Measurements from ENCODE around the gene STRBP. TPM values are rescaled to one million over a fixed set of nuclear protein-coding genes. Genes with fewer than 3 reads are reported as not detected.

Gene STRBP
- total RNA-seq, 2 donors from 2014 or later: 25.5 to 28.7 TPM

DNA sequence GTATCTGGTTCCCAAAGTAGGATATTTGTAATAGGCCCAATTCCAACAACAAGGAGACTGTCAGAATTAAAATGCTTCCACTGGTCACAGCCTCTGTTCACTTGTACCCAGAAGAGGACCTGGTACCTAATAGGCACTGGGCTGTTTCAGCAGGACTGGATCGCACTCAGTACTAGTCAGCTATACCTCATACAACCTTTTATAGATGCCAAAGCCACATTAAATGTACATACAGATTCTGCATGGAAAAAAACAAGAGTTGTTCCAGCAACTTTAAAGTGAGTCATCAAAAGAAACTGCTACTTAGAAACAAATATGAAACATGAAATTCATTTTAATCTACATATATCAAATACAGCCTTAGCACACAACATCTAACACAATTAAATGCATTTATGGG lies 147.4 kb downstream of the STRBP start:
- Mint-ChIP-seq H3K36me3 (ENCODE audit: insufficient read depth in 2 of 2) (no peaks in the 10 kb centered on the region), H3K4me1 (ENCODE audit: low read depth) (no peaks in the 10 kb centered on the region), H3K9me3 (no peaks in the 10 kb centered on the region), H3K27ac (no peak overlapping the region), H3K4me3 (no peak overlapping the region), H3K27me3 (ENCODE audit: low read depth) (no peaks in the 10 kb centered on the region)
- DNase-seq: no peak
- peak in 1 of 2 donors; percentile 47 for ATAC-seq (replicated peaks in 1 of 2)

DNA sequence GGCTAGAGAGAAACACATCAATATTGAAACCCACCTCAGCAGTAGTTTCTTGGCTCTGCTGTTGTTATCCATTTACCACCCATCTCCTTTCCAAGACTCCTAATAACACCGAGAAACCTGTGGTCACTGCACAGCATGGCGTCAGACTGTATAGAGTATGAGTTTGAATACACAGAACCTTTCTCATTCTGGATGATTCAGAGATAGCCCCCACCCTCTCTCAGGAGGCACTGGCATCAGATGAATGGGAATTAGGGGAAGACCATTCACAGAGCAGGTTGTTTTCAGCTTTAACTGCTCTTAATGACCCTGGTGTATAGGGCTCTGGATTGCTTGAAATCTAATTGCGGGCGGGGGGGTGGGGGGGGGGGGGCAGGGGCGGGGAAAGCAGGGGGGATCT lies 148.3 kb downstream of the STRBP start:
- Mint-ChIP-seq H3K27me3 (ENCODE audit: low read depth) (no peaks in the 10 kb centered on the region), H3K27ac (no peak overlapping the region), H3K4me3 (no peak overlapping the region), H3K36me3 (ENCODE audit: insufficient read depth in 2 of 2) (no peaks in the 10 kb centered on the region), H3K9me3 (no peaks in the 10 kb centered on the region), H3K4me1 (ENCODE audit: low read depth) (no peaks in the 10 kb centered on the region)
- DNase-seq: no peak
- no peak for ATAC-seq (replicated peaks in 1 of 2)

DNA sequence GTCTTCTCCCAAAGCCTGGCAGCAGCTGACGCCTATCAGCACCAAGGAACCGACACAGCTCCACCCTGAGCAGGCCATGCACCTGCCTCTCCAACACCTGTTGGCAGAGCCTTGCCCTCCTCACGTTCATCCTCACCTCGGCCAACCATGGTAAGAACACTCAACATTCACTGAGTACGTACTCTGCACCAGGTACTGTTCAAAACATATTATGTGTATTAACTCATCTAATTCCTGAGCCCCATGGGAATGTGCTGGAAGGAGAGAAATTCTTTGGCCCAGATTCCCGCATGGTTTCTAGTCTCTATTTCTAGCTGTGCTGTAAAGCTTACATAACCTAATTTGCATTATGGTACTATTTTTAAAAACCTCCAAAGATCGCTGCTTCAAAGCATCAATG lies 148.8 kb downstream of the STRBP start:
- Mint-ChIP-seq H3K27me3 (ENCODE audit: low read depth) (no peaks in the 10 kb centered on the region), H3K4me1 (ENCODE audit: low read depth) (no peaks in the 10 kb centered on the region), H3K4me3 (no peak overlapping the region), H3K9me3 (no peaks in the 10 kb centered on the region), H3K27ac (no peak overlapping the region), H3K36me3 (ENCODE audit: insufficient read depth in 2 of 2) (no peaks in the 10 kb centered on the region)
- DNase-seq (no peak), ATAC-seq (replicated peaks in 1 of 2) (no peak)

DNA sequence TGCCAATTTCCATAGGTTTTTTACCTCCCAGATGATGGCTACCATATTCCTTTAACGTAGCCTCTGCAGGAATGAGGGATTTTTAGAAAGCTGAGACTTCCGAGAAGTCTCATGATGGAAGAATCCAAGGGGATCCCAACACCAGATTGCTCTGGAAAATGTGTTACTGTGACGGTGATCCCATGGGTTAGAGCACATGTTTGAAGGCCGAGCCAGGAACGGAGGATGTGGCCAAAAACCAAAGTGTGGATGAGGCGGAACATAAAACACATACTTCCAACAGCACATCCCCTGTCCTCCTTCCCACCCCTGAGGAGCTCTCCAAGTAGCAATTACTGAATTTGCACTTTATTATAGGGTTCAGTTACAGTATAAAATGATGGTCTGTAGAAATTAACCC lies 152.3 kb downstream of the STRBP start:
- Mint-ChIP-seq H3K4me3 (no peak overlapping the region), H3K36me3 (ENCODE audit: insufficient read depth in 2 of 2) (no peaks in the 10 kb centered on the region), H3K27ac (no peak overlapping the region), H3K27me3 (ENCODE audit: low read depth) (no peaks in the 10 kb centered on the region), H3K4me1 (ENCODE audit: low read depth) (no peaks in the 10 kb centered on the region), H3K9me3 (no peaks in the 10 kb centered on the region)
- ATAC-seq (replicated peaks in 1 of 2) (no peak), DNase-seq (no peak)

DNA sequence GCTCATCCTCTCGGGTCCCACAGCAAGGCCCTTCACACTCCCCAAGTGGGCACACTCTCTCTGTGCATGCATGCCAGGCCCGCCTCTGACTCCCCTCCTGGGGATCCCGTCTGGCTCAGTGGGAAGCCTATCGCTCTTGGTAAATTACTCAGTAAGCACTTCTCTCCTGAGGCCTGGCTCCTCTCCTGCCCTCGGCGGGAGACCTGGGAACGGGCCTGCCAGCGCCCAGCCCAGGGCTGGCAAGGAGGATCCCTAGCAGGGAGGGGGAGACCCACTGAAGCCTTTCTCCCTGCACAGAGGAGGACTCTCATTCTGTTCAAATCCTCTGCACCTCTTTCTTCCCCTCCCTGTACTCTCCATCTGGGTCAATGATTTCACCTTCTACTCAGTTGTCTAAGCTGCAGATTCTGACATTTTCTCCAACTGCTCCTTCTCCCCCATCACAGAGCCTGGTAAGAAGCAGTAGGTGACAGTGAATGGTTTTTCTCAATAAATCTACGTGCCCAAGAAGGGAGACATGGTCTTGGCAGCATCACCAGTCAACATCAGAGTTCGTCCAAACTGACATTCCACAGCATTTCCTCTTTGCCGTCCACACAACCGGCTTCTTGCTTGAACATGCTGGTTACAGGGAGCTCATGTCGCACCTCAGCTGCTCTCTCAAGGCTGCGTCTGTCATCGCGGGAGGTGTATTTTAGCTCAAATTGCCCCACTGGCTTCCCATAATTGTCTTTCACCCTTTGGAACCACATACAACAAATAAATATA lies 153.1 kb downstream of the STRBP start:
- ATAC-seq (replicated peaks in 1 of 2) (no peak), DNase-seq (no peak)
- Mint-ChIP-seq H3K27me3 (ENCODE audit: low read depth) (no peaks in the 10 kb centered on the region), H3K27ac (no peak overlapping the region), H3K9me3 (no peaks in the 10 kb centered on the region), H3K4me1 (ENCODE audit: low read depth) (no peaks in the 10 kb centered on the region), H3K36me3 (ENCODE audit: insufficient read depth in 2 of 2) (no peaks in the 10 kb centered on the region), H3K4me3 (no peak overlapping the region)

DNA sequence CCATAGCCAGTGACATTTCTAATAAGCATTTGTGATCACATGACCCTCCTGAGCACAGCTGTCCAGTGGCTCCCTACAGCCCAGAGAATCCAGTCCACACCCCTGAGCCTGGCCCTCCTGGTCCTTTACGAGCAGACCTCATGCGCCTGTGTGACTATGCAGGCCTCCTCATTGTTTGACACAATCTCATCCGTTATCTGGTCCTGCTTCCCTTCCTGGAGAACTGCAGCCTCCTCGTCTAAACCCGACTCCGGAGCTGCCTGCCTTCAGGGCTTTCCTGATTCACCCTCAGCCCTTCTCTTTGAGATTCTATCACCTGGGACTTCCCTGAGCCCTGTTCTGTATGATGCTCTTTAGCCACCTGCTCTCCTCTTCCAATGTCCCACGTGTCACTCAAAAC lies 155.2 kb downstream of the STRBP start:
- Mint-ChIP-seq H3K9me3 (no peaks in the 10 kb centered on the region), H3K4me3 (no peak overlapping the region), H3K4me1 (ENCODE audit: low read depth) (no peaks in the 10 kb centered on the region)

DNA sequence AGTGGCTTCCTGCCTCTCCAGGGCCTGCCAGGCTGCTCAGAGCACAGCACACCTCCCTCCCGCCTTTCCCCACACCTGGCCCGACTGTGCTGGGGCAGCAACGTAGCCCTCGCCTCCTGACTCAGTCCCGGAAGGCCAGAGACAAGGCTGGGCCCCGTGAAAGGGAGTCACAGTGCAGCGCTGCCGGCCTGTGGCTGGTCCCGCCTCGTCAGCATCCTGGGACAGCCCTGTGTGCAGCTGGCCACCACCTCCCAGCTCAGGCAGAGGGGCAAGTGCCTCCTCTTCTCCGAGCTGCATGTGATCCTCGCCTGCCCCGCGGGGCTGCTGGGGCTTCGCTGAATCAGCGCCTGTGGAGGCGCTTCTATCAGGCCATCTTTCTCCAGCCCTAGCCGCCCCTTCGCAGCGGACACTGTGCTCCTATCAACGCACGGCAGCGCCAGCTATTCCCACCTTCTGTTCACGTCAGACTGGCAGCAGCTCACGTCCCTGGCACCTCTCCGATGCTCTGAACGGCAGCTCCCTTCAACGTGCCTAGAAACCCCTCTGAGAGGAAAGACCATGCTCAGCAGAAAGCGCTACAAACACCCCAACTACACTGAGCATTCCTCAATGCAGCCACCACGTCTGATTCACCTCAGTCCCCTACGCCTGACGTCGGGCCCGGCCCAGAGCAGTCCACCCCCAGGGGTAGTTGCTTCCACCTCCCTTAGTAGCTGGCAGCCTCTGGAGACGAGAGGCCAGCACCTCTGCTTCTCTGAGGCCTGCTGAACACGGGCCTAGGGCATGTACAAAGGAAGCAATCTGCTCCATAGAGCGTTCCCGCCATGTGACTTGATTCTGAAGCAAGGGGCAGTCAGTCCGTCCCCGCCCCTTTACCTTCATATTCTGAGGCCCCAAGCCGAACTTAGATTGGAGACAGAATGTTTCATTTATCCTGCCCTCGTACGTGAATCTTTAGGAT lies 156.1 kb downstream of the STRBP start:
- Mint-ChIP-seq H3K4me3 (no peak overlapping the region), H3K36me3 (ENCODE audit: insufficient read depth in 2 of 2) (no peaks in the 10 kb centered on the region), H3K4me1 (ENCODE audit: low read depth) (no peaks in the 10 kb centered on the region), H3K27me3 (ENCODE audit: low read depth) (no peaks in the 10 kb centered on the region), H3K27ac (no peak overlapping the region), H3K9me3 (no peaks in the 10 kb centered on the region)
- DNase-seq (peak in 1 of 2 donors; percentile 8), ATAC-seq (replicated peaks in 1 of 2) (peak; percentile 43 to 64)

More for the DNA sequence above, 155.2 kb downstream of the STRBP start:
- Mint-ChIP-seq H3K27ac (no peak overlapping the region), H3K27me3 (ENCODE audit: low read depth) (no peaks in the 10 kb centered on the region), H3K36me3 (ENCODE audit: insufficient read depth in 2 of 2) (no peaks in the 10 kb centered on the region)
- DNase-seq (no peak), ATAC-seq (replicated peaks in 1 of 2) (no peak)

DNA sequence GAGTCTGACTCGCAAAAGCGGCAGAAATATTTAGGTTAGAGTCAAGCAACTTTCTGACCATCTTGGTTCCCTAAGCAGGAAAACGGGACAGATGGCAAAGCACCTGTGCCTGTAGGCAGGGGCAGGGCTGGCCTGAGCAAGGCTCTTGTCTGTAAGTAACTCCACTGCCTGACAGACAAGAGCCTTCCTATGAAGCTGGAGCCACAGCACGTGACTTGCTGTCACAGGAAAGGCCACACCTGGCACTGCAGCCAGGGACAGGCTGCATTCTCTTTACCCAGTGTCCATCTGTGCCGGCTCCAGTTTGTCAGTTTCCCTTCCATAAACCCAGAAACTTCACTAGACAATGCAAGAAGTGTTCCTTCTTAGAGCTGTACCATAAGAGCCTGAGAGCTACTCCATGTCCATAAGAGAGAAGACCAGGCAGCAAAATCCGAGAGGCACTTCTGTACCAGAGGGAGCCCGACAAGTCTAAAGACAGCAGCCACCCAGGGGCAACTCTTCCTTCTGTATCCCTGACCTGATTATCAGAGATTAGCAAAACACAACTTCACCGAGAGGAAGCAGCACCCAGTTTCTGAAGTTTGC lies 156.9 kb downstream of the STRBP start:
- H3K36me3 Mint-ChIP-seq (ENCODE audit: insufficient read depth in 2 of 2): no peaks in the 10 kb centered on the region

DNA sequence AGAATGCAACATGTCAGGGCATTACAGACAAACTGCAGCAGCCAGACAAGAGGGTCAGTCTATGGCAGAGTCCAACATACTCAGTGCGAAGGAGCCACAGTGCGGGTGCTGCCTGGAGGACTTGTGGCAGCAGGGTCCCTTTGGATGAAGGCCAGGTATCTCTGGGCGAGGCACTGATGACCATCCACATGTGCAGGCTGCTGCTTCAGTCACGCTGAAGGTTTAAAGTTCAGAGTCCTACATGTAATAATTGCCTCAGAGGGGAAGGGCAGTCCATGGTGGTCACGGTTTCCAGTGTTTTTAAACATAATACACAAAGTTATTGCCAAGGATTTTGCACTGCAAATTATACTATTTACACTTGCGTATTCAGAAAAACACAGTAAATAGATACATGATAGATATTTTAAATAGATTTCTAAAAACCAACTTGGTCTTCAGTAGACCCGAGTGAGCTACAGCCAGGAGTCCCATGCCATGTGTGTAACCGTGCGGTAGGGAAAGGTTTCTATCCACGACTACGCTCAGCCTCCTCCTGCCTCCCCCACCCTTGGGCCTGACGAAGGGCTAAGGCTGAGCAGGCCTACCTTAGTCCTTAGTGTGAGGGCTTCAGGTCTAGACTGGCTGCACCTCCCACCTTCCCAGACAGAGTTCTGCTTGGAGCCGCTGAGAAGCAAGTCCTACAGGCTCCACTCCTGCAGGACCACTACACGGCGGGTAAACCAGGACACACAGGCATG lies 158.7 kb downstream of the STRBP start:
- Mint-ChIP-seq H3K4me3 (no peak overlapping the region), H3K27me3 (ENCODE audit: low read depth) (no peaks in the 10 kb centered on the region), H3K27ac (no peak overlapping the region), H3K9me3 (no peaks in the 10 kb centered on the region), H3K4me1 (ENCODE audit: low read depth) (no peaks in the 10 kb centered on the region), H3K36me3 (ENCODE audit: insufficient read depth in 2 of 2) (no peaks in the 10 kb centered on the region)
- DNase-seq (no peak), ATAC-seq (replicated peaks in 1 of 2) (no peak)

More for the DNA sequence above, 156.9 kb downstream of the STRBP start:
- H3K27ac Mint-ChIP-seq: no peak overlapping the region
- no peaks in the 10 kb centered on the region for H3K4me1 Mint-ChIP-seq (ENCODE audit: low read depth)
- DNase-seq (no peak), ATAC-seq (replicated peaks in 1 of 2) (peak in 1 of 2 donors; percentile 12)
- H3K4me3 Mint-ChIP-seq: no peak overlapping the region
- H3K27me3 Mint-ChIP-seq (ENCODE audit: low read depth): no peaks in the 10 kb centered on the region
- no peaks in the 10 kb centered on the region for H3K9me3 Mint-ChIP-seq

DNA sequence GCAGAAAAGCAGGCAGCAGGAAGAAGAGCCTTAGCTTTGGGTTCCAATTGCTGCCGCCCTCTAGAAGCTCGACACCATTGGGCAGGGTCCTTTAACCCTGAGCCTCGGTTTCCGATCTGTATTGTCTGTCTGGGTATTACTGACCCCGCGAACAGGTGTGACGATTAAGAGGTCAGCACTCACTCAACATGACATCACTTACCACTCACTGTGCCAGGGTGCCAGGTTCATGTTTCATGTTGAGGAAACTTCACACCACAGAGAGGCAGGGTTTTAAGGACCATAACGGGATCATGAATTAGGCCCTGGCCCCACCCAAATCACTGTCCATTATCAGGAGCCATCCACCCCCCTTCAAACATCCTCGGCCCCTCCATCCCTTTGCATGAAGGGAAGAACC lies 159.4 kb downstream of the STRBP start:
- Mint-ChIP-seq H3K4me3 (no peak overlapping the region), H3K9me3 (no peaks in the 10 kb centered on the region), H3K27me3 (ENCODE audit: low read depth) (no peaks in the 10 kb centered on the region), H3K4me1 (ENCODE audit: low read depth) (no peaks in the 10 kb centered on the region), H3K27ac (no peak overlapping the region), H3K36me3 (ENCODE audit: insufficient read depth in 2 of 2) (no peaks in the 10 kb centered on the region)
- ATAC-seq (replicated peaks in 1 of 2): no peak
- no peak for DNase-seq

DNA sequence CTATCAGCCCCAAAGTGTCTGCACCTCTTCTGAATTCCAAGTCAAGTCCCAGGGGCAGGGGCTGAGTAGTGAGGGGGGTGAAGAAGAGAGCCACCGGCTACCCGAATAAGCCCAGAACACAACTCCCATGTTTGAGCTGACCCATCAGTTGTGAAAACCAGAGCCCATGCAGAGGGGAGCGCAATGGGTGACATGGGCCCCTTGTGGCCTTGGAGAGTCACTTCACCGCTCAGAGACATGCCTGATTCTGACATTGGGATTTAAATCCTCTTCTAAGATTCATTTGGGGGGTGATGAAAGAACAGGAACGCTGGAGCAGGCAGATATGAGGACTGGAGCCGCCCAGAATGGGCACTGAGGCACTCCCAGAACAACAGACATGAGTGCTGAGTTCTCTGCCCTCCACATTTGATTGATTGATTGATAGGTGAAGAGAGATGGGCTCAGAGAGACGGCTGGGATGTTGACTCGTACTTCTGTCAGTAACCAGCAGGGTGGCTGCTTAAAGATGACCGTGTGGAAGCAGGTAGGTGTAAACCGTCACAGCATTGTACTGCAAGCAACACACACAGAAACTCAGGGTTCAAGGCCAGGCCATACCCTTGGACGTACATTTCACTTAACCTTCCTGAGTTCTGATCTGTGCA lies 160.6 kb downstream of the STRBP start:
- H3K4me1 Mint-ChIP-seq (ENCODE audit: low read depth): no peaks in the 10 kb centered on the region
- H3K36me3 Mint-ChIP-seq (ENCODE audit: insufficient read depth in 2 of 2): no peaks in the 10 kb centered on the region
- H3K27me3 Mint-ChIP-seq (ENCODE audit: low read depth): no peaks in the 10 kb centered on the region
- no peak overlapping the region for H3K4me3 Mint-ChIP-seq
- no peaks in the 10 kb centered on the region for H3K9me3 Mint-ChIP-seq
- no peak for ATAC-seq (replicated peaks in 1 of 2)
- DNase-seq: no peak
- no peak overlapping the region for H3K27ac Mint-ChIP-seq

DNA sequence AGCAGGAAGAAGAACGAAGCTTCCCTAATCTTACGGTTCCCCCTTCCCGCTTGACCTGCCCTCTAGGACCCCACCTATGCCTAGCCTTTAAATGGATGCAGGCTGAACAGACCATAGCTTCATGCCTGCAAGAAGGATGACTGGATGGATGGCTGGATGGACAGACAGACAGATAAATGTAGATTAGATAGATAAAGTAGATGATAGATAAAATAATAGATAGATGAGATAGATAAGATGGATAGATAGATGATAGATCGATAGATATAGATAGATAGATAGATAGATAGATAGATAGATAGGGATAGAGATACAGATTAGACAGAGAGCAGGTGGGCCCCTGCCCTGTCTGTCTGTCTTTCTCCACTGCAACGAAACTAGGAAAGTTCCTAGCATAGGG lies 162.9 kb downstream of the STRBP start:
- no peaks in the 10 kb centered on the region for H3K9me3 Mint-ChIP-seq
- H3K27ac Mint-ChIP-seq: peak overlapping the region; percentile 55
- H3K27me3 Mint-ChIP-seq (ENCODE audit: low read depth): no peaks in the 10 kb centered on the region
- peaks cover 0 to 2% of the 10 kb centered on the region in 2 donors for H3K36me3 Mint-ChIP-seq (ENCODE audit: insufficient read depth in 2 of 2)
- no peak overlapping the region for H3K4me3 Mint-ChIP-seq
- no peak for ATAC-seq (replicated peaks in 1 of 2)
- H3K4me1 Mint-ChIP-seq (ENCODE audit: low read depth): no peaks in the 10 kb centered on the region
- DNase-seq: no peak

All from activated T-cell treated with anti-CD3 and anti-CD28 coated beads, Interleukin-2, amount 50 U/mL, for 72 hours (primary cell).